SU-DHL-6 (cell line): Measurements from ENCODE around the gene DLG2.

Source experiments
- H2AFZ ChIP-seq: fragments of 200-600 bp; sonication (generic); 2 replicates; pipeline ENCODE4 v1.6.1; 2014; ENCODE audit warnings: low read depth, mild to moderate bottlenecking, moderate library complexity, mixed read lengths, antibody characterized with exemption, low read length; ENCODE audit not compliant: severe bottlenecking
- H3F3A ChIP-seq: fragments of 200-600 bp; shearing (Covaris generic); 2 replicates; pipeline ENCODE4 v1.6.0; 2016; ENCODE audit warnings: antibody characterized with exemption, mild to moderate bottlenecking; ENCODE audit not compliant: insufficient read depth
- H3K27ac ChIP-seq: fragments of 200-600 bp; sonication (generic); 2 replicates; pipeline ENCODE4 v1.5.1; 2016; ENCODE audit warnings: low read depth, mild to moderate bottlenecking, low read length, moderate library complexity, mixed read lengths
- H3K27me3 ChIP-seq: fragments of 200-600 bp; sonication (generic), shearing (Covaris generic); 2 replicates; pipeline ENCODE4 v1.6.0; 2014; ENCODE audit warnings: mild to moderate bottlenecking, low read length
- H3K36me3 ChIP-seq: fragments of 200-600 bp; sonication (generic); 2 replicates; pipeline ENCODE4 v1.6.1; 2014; ENCODE audit warnings: mild to moderate bottlenecking, low read length, mixed read lengths
- H3K4me2 ChIP-seq: fragments of 300-600, 200-600 bp; shearing (Covaris generic), sonication (generic); 2 replicates; pipeline ENCODE4 v1.6.0; 2014; ENCODE audit warnings: low read length, low read depth, mild to moderate bottlenecking; ENCODE audit not compliant: poor library complexity, severe bottlenecking
- H3K4me3 ChIP-seq: fragments of 200-600 bp; sonication (generic); 2 replicates; pipeline ENCODE4 v1.5.1; 2014; ENCODE audit warnings: antibody characterized with exemption, low read length, mild to moderate bottlenecking, mixed read lengths; ENCODE audit not compliant: insufficient read depth, poor library complexity, severe bottlenecking
- H3K79me2 ChIP-seq: fragments of 200-600 bp; sonication (generic); 2 replicates; pipeline ENCODE4 v1.6.1; 2014; ENCODE audit warnings: mild to moderate bottlenecking, low read length, moderate library complexity; ENCODE audit not compliant: insufficient read depth
- H3K9ac ChIP-seq: fragments of 200-600 bp; sonication (generic); 2 replicates; pipeline ENCODE4 v1.7.0; 2014; ENCODE audit warnings: mild to moderate bottlenecking, low read length
- H3K9me2 ChIP-seq: fragments of 200-600 bp; sonication (generic); replicated peaks from 2 replicates; pipeline ENCODE4 v1.6.1; 2014; ENCODE audit warnings: low read length; ENCODE audit not compliant: insufficient read depth
- H3K9me3 ChIP-seq: fragments of 200-600 bp; sonication (generic); 2 replicates; pipeline ENCODE4 v1.6.1; 2014; ENCODE audit warnings: low read length, mixed read lengths; ENCODE audit not compliant: insufficient read depth
- H4K20me1 ChIP-seq: fragments of 200-600 bp; sonication (generic); 2 replicates; pipeline ENCODE4 v1.6.1; 2014; ENCODE audit warnings: low read depth, mild to moderate bottlenecking, antibody characterized with exemption, low read length, moderate library complexity, mixed read lengths
- EZH2phosphoT487 ChIP-seq: fragments of 200-600 bp; sonication (generic), shearing (Covaris generic); conservative IDR thresholded peaks from 2 replicates; pipeline ENCODE4 v1.6.1; 2018; ENCODE audit warnings: mild to moderate bottlenecking, antibody characterized with exemption, low read length, moderate library complexity, mixed read lengths
- TF ChIP-seq, protein P1 (sequence below): fragments of 200-600 bp; sonication (generic); IDR thresholded peaks from one replicate; pipeline ENCODE4 v1.5.1; 2017; ENCODE audit warnings: antibody characterized with exemption, mild to moderate bottlenecking, low read length, moderate library complexity; ENCODE audit not compliant: insufficient read depth, poor library complexity, severe bottlenecking

Gene DLG2

DNA sequence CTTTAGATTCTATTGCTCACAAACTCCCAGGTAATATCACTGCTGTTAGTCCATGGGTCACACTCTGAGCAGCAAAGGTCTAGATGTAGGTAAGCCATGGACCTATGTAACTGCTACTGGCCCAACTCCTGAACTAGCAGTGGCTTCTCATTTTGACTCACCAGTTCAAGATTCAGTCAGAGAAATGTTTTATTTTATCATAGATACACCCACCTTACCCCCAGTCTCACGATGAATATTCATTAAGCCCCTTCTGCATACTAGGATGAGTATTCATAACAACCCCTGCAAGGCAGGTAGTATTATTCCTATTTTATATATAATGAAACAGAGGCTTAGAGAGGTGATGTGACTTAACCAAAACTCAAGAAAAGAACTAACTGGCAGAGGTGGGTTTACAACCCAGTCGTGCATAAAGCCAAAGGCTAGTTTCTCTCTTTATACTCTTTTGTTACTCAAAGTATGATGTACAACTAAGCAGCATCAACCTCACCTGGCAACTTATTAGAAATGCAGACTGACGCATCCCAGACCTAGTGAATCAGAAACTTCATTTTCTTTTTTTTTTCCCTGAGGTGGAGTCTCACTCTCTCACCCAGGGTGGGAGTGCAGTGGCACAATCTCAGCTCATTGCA lies 1383.4 kb downstream of the DLG2 start:
- Histone ChIP-seq H4K20me1 (no peaks in the 10 kb centered on the region), H3K4me2 (no peak overlapping the region), H3K27me3 (no peaks in the 10 kb centered on the region), H3K36me3 (no peaks in the 10 kb centered on the region), H3K9me2 (no peaks in the 10 kb centered on the region), H3K9ac (no peak overlapping the region), H3K4me3 (no peak overlapping the region), H3F3A (no peaks in the 10 kb centered on the region), H2AFZ (no peak overlapping the region), H3K9me3 (no peaks in the 10 kb centered on the region), H3K27ac (no peak overlapping the region), H3K79me2 (no peaks in the 10 kb centered on the region)
- TF ChIP-seq, protein P1, sequence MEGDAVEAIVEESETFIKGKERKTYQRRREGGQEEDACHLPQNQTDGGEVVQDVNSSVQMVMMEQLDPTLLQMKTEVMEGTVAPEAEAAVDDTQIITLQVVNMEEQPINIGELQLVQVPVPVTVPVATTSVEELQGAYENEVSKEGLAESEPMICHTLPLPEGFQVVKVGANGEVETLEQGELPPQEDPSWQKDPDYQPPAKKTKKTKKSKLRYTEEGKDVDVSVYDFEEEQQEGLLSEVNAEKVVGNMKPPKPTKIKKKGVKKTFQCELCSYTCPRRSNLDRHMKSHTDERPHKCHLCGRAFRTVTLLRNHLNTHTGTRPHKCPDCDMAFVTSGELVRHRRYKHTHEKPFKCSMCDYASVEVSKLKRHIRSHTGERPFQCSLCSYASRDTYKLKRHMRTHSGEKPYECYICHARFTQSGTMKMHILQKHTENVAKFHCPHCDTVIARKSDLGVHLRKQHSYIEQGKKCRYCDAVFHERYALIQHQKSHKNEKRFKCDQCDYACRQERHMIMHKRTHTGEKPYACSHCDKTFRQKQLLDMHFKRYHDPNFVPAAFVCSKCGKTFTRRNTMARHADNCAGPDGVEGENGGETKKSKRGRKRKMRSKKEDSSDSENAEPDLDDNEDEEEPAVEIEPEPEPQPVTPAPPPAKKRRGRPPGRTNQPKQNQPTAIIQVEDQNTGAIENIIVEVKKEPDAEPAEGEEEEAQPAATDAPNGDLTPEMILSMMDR, result no peak
- no peak for TF ChIP-seq EZH2phosphoT487

DNA sequence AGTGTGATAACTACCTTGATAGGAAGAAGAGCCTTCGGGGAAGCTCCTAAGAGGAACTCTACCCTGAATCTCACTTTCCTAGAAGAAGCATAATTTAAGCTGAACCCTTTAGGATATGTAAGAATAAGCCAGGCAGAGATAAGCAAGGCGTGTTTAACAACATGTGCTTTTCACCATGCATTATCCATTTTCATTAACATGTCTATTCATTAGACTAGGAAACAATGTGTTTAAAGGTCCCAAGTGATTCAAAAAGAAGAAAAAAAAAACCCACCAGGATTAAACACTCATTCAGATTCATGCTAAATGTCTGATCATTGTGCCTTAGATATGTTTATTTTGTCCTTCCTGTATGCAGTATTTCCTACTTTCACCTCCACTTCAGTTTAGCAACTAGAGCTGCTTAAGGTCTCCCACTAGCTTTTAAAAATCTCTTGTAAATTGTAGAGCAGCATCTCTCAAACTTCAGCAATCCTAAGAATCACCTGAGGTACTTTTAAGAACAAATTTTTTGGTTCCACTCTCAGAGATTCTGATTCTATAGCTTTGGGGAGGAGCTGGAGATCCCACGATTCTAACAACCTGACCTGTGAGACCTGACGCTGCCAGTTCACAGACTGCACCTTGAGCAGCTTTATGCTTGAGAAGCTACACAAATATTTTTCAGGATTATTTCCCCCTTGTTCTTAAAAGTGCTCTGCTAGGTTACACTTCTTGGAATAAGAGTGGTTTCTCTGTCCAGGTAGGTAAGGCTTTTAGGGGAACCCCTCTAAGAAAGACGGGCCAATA lies 1385.6 kb downstream of the DLG2 start:
- Histone ChIP-seq H3K9ac (no peak overlapping the region), H3K27ac (no peak overlapping the region), H3K36me3 (no peaks in the 10 kb centered on the region), H3F3A (no peaks in the 10 kb centered on the region), H2AFZ (no peak overlapping the region), H3K27me3 (no peaks in the 10 kb centered on the region), H3K9me3 (no peaks in the 10 kb centered on the region), H3K4me2 (no peak overlapping the region), H3K4me3 (no peak overlapping the region), H3K9me2 (no peaks in the 10 kb centered on the region), H3K79me2 (no peaks in the 10 kb centered on the region), H4K20me1 (no peaks in the 10 kb centered on the region)
- TF ChIP-seq EZH2phosphoT487, result no peak
- TF ChIP-seq, protein P1, result no peak

DNA sequence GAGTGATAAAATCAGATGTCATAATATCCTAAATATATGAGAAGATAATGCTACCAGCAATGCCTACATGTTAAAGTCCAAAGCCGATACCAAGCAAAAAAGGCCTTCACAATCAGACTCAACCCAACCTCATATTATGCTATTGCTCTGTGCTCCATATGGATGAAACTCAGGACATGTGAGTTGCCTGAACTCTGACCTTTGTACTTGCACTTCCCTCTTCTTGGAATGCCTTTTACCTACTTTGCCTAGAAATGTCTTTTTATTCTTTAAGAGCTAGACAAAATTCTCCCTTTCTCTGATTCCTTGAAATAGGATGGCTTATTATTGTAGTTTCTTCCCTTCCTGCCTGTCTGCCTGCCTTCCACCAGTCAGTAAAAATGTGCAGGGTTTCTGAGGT lies 1386.3 kb downstream of the DLG2 start:
- no peaks in the 10 kb centered on the region for H3K79me2 ChIP-seq
- H2AFZ ChIP-seq, result no peak overlapping the region
- H3F3A ChIP-seq, result no peaks in the 10 kb centered on the region
- H3K9me2 ChIP-seq, result no peaks in the 10 kb centered on the region
- H3K27ac ChIP-seq, result no peak overlapping the region
- no peaks in the 10 kb centered on the region for H3K9me3 ChIP-seq
- H3K27me3 ChIP-seq, result no peaks in the 10 kb centered on the region
- TF ChIP-seq, protein P1, result no peak
- no peak for TF ChIP-seq EZH2phosphoT487
- no peak overlapping the region for H3K9ac ChIP-seq
- no peaks in the 10 kb centered on the region for H4K20me1 ChIP-seq
- no peaks in the 10 kb centered on the region for H3K36me3 ChIP-seq
- H3K4me3 ChIP-seq, result no peak overlapping the region
- H3K4me2 ChIP-seq, result no peak overlapping the region
